ENCODE measurements around the gene HMMR.

DNA sequence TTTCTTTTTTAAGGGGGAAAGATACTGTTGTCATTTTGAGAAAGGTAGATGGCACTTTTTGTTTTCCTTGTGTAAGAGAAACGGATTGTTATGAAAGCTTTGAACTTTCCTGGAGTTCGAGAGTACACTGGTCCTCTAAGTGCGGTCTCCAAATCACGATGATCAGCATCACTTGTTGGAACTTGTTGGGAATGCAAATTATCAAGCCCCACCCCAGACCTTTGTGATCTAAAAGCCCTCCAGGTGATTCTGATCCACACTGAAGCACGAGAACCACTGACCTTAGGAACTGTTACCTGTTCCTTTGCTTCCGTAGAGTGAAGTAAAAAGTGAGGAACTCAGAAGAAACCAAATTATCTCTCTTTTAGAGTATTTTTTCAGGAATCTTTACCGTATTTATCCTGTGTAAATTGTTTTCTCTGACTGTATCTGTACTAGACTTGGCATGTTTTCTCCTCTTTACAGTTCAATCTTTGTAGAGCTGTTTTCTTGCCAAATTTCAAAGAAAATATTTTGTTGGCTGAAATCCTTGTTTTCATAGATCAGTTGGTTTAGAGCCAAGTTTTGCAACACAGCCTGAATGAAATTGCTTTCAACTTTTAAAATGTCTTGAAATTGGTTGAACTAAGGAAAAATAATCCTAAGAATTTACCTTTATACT lies 49.0 kb downstream of the HMMR start:
- TF ChIP-seq POLR2A (IDR thresholded peaks at IDR 0.05) (no peak), POLR2AphosphoS5 (IDR thresholded peaks at IDR 0.05) (no peak)
- TF ChIP-seq, protein P1, sequence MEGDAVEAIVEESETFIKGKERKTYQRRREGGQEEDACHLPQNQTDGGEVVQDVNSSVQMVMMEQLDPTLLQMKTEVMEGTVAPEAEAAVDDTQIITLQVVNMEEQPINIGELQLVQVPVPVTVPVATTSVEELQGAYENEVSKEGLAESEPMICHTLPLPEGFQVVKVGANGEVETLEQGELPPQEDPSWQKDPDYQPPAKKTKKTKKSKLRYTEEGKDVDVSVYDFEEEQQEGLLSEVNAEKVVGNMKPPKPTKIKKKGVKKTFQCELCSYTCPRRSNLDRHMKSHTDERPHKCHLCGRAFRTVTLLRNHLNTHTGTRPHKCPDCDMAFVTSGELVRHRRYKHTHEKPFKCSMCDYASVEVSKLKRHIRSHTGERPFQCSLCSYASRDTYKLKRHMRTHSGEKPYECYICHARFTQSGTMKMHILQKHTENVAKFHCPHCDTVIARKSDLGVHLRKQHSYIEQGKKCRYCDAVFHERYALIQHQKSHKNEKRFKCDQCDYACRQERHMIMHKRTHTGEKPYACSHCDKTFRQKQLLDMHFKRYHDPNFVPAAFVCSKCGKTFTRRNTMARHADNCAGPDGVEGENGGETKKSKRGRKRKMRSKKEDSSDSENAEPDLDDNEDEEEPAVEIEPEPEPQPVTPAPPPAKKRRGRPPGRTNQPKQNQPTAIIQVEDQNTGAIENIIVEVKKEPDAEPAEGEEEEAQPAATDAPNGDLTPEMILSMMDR (IDR thresholded peaks at IDR 0.05): no peak

Measured in breast epithelium (tissue), 3 donors.